A204.1 (cell line): Measurements from ENCODE around the gene PADI2.
A peak's percentile ranks its signal among the peaks of the same experiment; 100 is the strongest.

Source experiments
- FAIRE-seq: peaks from 2 replicates; lab custom pipeline; 2012; peaks lifted over from hg19 to GRCh38; lab: Jason Lieb, UNC

Gene PADI2

GRCh38 chr1:17053685-17054410 lies 65.4 kb downstream of the PADI2 start, which contains the start of gene SDHB:
SDHB (minus strand) TSS chr1:17054032; CDS start chr1:17054019, 13 bp downstream.
- peak; percentile 99 for FAIRE-seq

- no peak for FAIRE-seq
Observed at GRCh38 chr1:17053086-17053684, 66.1 kb downstream of the PADI2 start.

GRCh38 chr1:17052641-17053040 lies 66.6 kb downstream of the PADI2 start:
- no peak for FAIRE-seq

- no peak for FAIRE-seq
Observed at GRCh38 chr1:17052038-17052437, 67.2 kb downstream of the PADI2 start.

GRCh38 chr1:17047924-17048323 lies 71.3 kb downstream of the PADI2 start:
- FAIRE-seq, result no peak

- FAIRE-seq, result no peak
Observed at GRCh38 chr1:17046334-17046657, 73.0 kb downstream of the PADI2 start.

- peak; percentile 98 for FAIRE-seq
Observed at GRCh38 chr1:17045634-17046333, 73.5 kb downstream of the PADI2 start.

- FAIRE-seq, result no peak
Observed at GRCh38 chr1:17045150-17045549, 74.1 kb downstream of the PADI2 start.

- no peak for FAIRE-seq
Observed at GRCh38 chr1:17043676-17044075, 75.6 kb downstream of the PADI2 start.

- FAIRE-seq, result no peak
Observed at GRCh38 chr1:17040135-17040534, 79.1 kb downstream of the PADI2 start.

GRCh38 chr1:17039522-17039921 lies 79.7 kb downstream of the PADI2 start:
- FAIRE-seq, result no peak

- FAIRE-seq, result no peak
Observed at GRCh38 chr1:17033481-17033880, 85.8 kb downstream of the PADI2 start.

- no peak for FAIRE-seq
Observed at GRCh38 chr1:17032741-17033140, 86.5 kb downstream of the PADI2 start.

- FAIRE-seq, result no peak
Observed at GRCh38 chr1:17031436-17031835, 87.8 kb downstream of the PADI2 start.

- FAIRE-seq, result no peak
Observed at GRCh38 chr1:17030206-17030605, 89.0 kb downstream of the PADI2 start.

- FAIRE-seq, result no peak
Observed at GRCh38 chr1:17028662-17029188, 90.5 kb downstream of the PADI2 start.

- no peak for FAIRE-seq
Observed at GRCh38 chr1:17027900-17028299, 91.4 kb downstream of the PADI2 start.

GRCh38 chr1:17027403-17027802 lies 91.8 kb downstream of the PADI2 start:
- no peak for FAIRE-seq

GRCh38 chr1:17024721-17025120 lies 94.5 kb downstream of the PADI2 start:
- FAIRE-seq, result no peak

GRCh38 chr1:17023573-17023972 lies 95.7 kb downstream of the PADI2 start:
- FAIRE-seq, result no peak

GRCh38 chr1:17023102-17023501 lies 96.1 kb downstream of the PADI2 start:
- FAIRE-seq, result no peak

GRCh38 chr1:17021896-17022295 lies 97.4 kb downstream of the PADI2 start:
- no peak for FAIRE-seq

- FAIRE-seq, result no peak
Observed at GRCh38 chr1:17020502-17020901, 98.7 kb downstream of the PADI2 start.
